Astrocyte of the cerebellum (primary cell): Measurements from ENCODE around the gene CXCR6.
A peak's percentile ranks its signal among the peaks of the same experiment; 100 is the strongest.

Experiments used
- DNase-seq: peaks from one replicate; pipeline ENCODE4 v3.0.0-alpha.2; 2011; ENCODE audit warnings: low read depth
- H3K4me3 ChIP-seq: 2 replicates; pipeline ENCODE4 v1.5.1; 2011; ENCODE audit warnings: mild to moderate bottlenecking, low read depth, low read length, moderate library complexity
- in situ Hi-C: cut with HindIII; loops from 2 replicates; pipeline ENCODE4 v1.10.0; 2017; ENCODE audit warnings: low sequenced_read_pairs
- TF ChIP-seq, protein P1 (sequence below): IDR thresholded peaks from 2 replicates; pipeline ENCODE4 v1.5.1; 2012; ENCODE audit warnings: low read length, low read depth, moderate library complexity, mild to moderate bottlenecking; ENCODE audit errors: missing control alignments

Gene CXCR6

DNA sequence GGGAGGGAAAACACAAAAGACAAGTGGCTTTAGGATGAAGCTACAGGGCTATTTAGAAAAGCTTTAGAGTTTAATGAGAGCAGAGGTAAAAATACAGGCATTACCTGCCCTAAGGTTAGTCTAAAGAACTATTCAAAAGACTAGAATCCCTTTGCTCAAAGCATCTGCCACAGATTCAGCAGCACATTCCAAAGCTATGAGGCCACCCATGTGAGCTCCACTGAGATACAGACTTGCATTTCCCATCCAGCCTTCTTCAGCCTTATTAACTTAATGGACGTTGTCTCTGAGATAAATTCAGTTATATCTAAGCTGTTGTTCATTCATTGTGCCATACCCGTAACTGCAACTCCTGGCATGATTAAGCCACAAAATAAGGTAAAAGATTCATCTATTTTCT, 25.4 kb downstream of the CXCR6 start:
- DNase-seq, result no peak
- in situ Hi-C loops, result no loop called here
- no peak overlapping the region for H3K4me3 ChIP-seq
- TF ChIP-seq, protein P1, sequence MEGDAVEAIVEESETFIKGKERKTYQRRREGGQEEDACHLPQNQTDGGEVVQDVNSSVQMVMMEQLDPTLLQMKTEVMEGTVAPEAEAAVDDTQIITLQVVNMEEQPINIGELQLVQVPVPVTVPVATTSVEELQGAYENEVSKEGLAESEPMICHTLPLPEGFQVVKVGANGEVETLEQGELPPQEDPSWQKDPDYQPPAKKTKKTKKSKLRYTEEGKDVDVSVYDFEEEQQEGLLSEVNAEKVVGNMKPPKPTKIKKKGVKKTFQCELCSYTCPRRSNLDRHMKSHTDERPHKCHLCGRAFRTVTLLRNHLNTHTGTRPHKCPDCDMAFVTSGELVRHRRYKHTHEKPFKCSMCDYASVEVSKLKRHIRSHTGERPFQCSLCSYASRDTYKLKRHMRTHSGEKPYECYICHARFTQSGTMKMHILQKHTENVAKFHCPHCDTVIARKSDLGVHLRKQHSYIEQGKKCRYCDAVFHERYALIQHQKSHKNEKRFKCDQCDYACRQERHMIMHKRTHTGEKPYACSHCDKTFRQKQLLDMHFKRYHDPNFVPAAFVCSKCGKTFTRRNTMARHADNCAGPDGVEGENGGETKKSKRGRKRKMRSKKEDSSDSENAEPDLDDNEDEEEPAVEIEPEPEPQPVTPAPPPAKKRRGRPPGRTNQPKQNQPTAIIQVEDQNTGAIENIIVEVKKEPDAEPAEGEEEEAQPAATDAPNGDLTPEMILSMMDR, result no peak

DNA sequence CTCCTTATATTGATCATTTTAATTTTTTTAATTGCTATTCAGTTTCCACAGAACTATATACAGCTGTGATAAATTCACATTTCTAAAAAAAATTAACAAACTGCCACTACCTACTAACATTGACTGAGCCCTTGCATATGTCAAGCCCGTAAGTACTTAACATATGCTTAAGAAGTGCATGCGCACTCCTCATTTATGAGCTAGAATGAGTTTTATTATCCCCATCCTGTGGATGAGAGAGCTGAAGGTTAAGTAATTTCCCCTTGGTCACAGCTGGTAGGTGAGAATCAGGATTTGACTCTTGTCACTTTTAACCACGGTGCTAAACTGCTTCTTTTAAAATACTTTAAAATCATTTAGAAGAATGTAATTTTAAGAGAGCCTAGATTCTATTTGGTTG, 25.9 kb downstream of the CXCR6 start:
- in situ Hi-C loops, result no loop called here
- TF ChIP-seq, protein P1, result no peak
- no peak overlapping the region for H3K4me3 ChIP-seq
- DNase-seq, result no peak

DNA sequence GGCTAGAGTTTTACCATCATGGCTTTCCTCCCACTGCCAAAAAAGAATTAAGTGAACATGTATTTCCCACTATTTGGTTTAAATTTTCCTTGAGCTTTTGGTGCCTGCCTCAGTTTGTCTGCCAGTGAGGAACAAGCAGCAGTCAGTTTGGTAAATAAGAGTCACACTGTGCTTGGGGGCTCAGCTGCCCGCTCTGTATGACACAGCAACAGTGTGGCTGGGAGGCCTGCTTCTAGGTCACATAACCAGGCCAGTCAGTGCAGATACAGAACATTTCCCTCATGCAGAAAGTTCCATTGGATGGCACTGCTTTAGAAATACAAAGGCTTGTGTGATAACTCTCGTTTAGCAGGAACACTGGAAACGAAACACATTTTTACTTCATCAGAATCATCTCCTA, 26.7 kb downstream of the CXCR6 start:
- in situ Hi-C loops, result no loop called here
- TF ChIP-seq, protein P1, result no peak
- H3K4me3 ChIP-seq, result no peak overlapping the region
- DNase-seq, result no peak

DNA sequence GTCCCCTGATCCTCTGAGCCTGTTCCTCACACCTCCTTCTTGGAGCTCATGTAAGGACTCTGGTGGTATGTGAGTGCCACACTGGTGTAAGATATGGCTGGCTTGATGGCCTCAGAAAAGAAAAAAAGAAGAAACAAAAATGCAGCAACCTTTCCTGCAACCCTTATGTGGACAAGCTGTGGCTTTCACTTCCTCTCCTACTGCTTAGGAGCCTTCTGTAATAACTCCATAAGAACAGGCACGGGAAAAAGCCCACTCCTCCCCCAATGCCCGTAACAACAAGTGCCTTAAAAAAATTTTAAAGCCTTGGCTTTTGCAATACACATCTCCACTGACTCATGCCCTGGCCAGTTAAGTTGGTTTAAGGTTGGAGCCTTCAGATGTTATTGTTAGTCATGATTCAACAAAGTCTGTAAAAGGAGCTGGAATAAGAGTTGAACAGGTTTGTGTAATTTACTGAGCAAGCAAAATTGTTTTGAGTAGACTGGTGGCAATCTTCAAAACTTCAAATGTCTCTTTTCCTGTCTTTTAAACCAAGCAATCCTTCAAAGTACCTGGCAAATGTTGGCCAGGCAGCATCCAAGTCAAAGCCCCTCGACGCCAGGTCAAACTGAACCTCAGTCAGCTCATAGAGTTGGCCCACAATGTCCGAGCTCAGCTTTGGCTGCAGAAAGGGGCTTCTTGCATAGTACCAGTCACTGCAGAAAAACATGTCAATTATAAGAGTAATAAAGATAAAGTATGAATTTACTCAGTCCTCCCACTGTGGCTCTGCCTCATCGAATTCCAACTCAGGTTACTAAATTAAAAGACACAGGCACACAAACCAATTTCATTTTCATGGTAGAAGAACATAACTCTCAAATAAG, 29.5 kb downstream of the CXCR6 start:
- in situ Hi-C loops, result no loop called here
- no peak overlapping the region for H3K4me3 ChIP-seq
- DNase-seq, result peak; percentile 78
- TF ChIP-seq, protein P1, result no peak

DNA sequence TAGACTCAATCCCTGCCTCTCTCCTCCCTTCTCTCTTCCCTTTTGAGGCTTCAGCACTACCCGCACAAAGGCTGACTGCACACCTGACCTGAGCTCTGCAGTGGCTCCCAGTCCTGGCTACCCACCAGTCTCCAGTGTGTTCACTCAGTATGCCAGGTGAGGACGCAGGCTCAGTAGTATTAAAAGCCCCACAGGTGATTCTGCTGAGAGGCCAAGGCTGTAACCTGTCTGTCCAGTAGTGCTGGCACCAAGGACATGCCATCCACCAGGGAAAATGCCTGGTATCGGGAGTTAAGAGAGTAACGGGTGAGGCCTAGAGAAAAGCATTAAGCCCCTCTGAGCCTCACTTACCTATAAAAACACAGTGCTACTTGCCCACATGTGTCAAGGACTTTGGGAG, 31.4 kb downstream of the CXCR6 start:
- TF ChIP-seq, protein P1, result no peak
- no peak for DNase-seq
- in situ Hi-C loops, result no loop called here
- H3K4me3 ChIP-seq, result no peak overlapping the region

DNA sequence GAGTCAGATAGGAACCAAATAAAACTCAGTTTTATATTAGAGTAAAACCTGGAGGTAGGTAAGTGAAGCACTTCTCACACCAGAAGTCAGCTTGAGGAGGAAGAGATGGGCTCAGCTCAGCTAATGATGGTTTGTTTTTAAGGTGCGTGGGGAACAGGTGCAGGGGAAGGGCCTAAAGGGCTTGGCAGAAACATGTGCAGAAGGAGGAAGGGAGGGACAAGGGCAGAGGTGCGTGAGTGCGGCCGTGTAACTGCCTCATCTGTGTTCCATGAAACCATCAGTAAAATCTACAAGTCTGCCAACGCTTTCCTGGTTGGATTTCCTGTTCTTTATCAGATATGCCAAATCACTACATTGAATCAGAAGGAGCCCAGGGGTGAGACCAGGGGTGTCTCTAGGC, 32.4 kb downstream of the CXCR6 start:
- in situ Hi-C loops, result no loop called here
- no peak for DNase-seq
- no peak overlapping the region for H3K4me3 ChIP-seq
- TF ChIP-seq, protein P1, result no peak
